Mesenchymal stem cell (in vitro differentiated cells and primary cell): Measurements from ENCODE around the gene DES.

ENCODE experiments used
- DNase-seq: peaks from one replicate; pipeline ENCODE4 v3.0.0-alpha.2; 2013
- H2AFZ ChIP-seq: one replicate; pipeline ENCODE4 v1.6.1; 2013; ENCODE audit warnings: low read depth, mild to moderate bottlenecking, control low read depth, inconsistent platforms, low read length, moderate library complexity
- H2AK5ac ChIP-seq: 2 replicates; pipeline ENCODE4 v1.6.1; 2013; ENCODE audit warnings: low read length, moderate library complexity, mild to moderate bottlenecking, inconsistent platforms; ENCODE audit not compliant: severe bottlenecking
- H2BK120ac ChIP-seq: one replicate; pipeline ENCODE4 v1.6.1; 2013; ENCODE audit warnings: low read depth, mild to moderate bottlenecking, inconsistent platforms, low read length, moderate library complexity
- H2BK12ac ChIP-seq, 2 experiments: one replicate each; pipeline ENCODE4 v1.6.1; 2013; ENCODE audit warnings: inconsistent platforms in 2 of 2, low read length in 2 of 2, mild to moderate bottlenecking in 2 of 2, moderate library complexity in 2 of 2, control low read depth in 1 of 2
- H2BK15ac ChIP-seq: one replicate; pipeline ENCODE4 v1.6.1; 2013; ENCODE audit warnings: mild to moderate bottlenecking, low read depth, inconsistent platforms; ENCODE audit not compliant: poor library complexity, severe bottlenecking
- H2BK5ac ChIP-seq: 2 replicates; pipeline ENCODE4 v1.6.1; 2013; ENCODE audit warnings: low read depth, mild to moderate bottlenecking, low read length, control low read depth, inconsistent platforms; ENCODE audit not compliant: poor library complexity, severe bottlenecking
- H3K14ac ChIP-seq, 2 experiments: one replicate each; pipeline ENCODE4 v1.6.1; 2013; ENCODE audit warnings: inconsistent platforms in 2 of 2, low read length in 2 of 2, control low read depth in 1 of 2, mild to moderate bottlenecking in 1 of 2, moderate library complexity in 1 of 2
- H3K18ac ChIP-seq, 2 experiments: one replicate each; pipeline ENCODE4 v1.6.1; 2013; ENCODE audit warnings: inconsistent platforms in 2 of 2, low read length in 2 of 2, control low read depth in 1 of 2, low read depth in 1 of 2, mild to moderate bottlenecking in 1 of 2
- H3K23ac ChIP-seq, 2 experiments: one replicate each; pipeline ENCODE4 v1.6.1; 2013; ENCODE audit warnings: inconsistent platforms in 2 of 2, low read length in 2 of 2, mild to moderate bottlenecking in 2 of 2, moderate library complexity in 2 of 2, control low read depth in 1 of 2
- H3K27ac ChIP-seq: 2 replicates; pipeline ENCODE4 v1.5.1; 2013; ENCODE audit warnings: mild to moderate bottlenecking, moderate library complexity, low read length, control low read depth, inconsistent platforms; ENCODE audit not compliant: poor library complexity, severe bottlenecking
- H3K27me3 ChIP-seq, 2 experiments: 2 replicates each; pipeline versions ENCODE4 v1.6.1 to v1.7.0; 2013; ENCODE audit warnings: low read length in 2 of 2, mild to moderate bottlenecking in 2 of 2, moderate library complexity in 2 of 2, control low read depth in 1 of 2, inconsistent platforms in 1 of 2; ENCODE audit not compliant: control insufficient read depth in 1 of 2, insufficient read depth in 1 of 2
- H3K36me3 ChIP-seq, 2 experiments: 2 replicates each; pipeline versions ENCODE4 v1.6.1 to v1.7.0; 2013; ENCODE audit warnings: low read length in 2 of 2, control low read depth in 1 of 2, inconsistent platforms in 1 of 2, low read depth in 1 of 2, mild to moderate bottlenecking in 1 of 2; ENCODE audit not compliant: insufficient read depth in 2 of 2, control insufficient read depth in 1 of 2
- H3K4ac ChIP-seq, 2 experiments: one replicate each; pipeline ENCODE4 v1.6.1; 2013; ENCODE audit warnings: inconsistent platforms in 2 of 2, low read length in 2 of 2, mild to moderate bottlenecking in 2 of 2, moderate library complexity in 2 of 2, control low read depth in 1 of 2, low read depth in 1 of 2
- H3K4me1 ChIP-seq: 2 replicates; pipeline ENCODE4 v1.6.1; 2013; ENCODE audit warnings: low read depth, low read length, control low read depth; ENCODE audit not compliant: control insufficient read depth, insufficient read depth
- H3K4me2 ChIP-seq: 2 replicates; pipeline ENCODE4 v1.6.1; 2013; ENCODE audit warnings: low read length, mild to moderate bottlenecking, inconsistent platforms; ENCODE audit not compliant: poor library complexity, severe bottlenecking
- H3K4me3 ChIP-seq, 2 experiments: 2 replicates each; pipeline versions ENCODE4 v1.5.1 to v1.7.0; 2013; ENCODE audit warnings: low read length in 2 of 2, mild to moderate bottlenecking in 2 of 2, control low read depth in 1 of 2, low read depth in 1 of 2; ENCODE audit not compliant: insufficient read depth in 1 of 2
- H3K79me1 ChIP-seq: replicated peaks from 2 replicates; pipeline ENCODE4 v1.6.1; 2013; ENCODE audit warnings: mild to moderate bottlenecking, control low read depth, low read length, inconsistent platforms; ENCODE audit not compliant: poor library complexity, severe bottlenecking
- H3K9ac ChIP-seq: 2 replicates; pipeline ENCODE4 v1.7.0; 2013; ENCODE audit warnings: mild to moderate bottlenecking, low read length, moderate library complexity
- H3K9me3 ChIP-seq: 2 replicates; pipeline ENCODE4 v1.7.0; 2013; ENCODE audit warnings: mild to moderate bottlenecking, low read length; ENCODE audit not compliant: control insufficient read depth
- H4K8ac ChIP-seq: one replicate; pipeline ENCODE4 v1.6.1; 2013; ENCODE audit warnings: inconsistent platforms, mild to moderate bottlenecking, low read length, moderate library complexity
- H4K91ac ChIP-seq: one replicate; pipeline ENCODE4 v1.6.1; 2013; ENCODE audit warnings: mild to moderate bottlenecking, low read length, inconsistent platforms
- WGBS: methylation state at CpG from one replicate; pipeline ENCODE4 v1.1.7; 2013; ENCODE audit warnings: mixed read lengths; 5-methylcytosine and 5-hydroxymethylcytosine counted together

Gene DES

DNA sequence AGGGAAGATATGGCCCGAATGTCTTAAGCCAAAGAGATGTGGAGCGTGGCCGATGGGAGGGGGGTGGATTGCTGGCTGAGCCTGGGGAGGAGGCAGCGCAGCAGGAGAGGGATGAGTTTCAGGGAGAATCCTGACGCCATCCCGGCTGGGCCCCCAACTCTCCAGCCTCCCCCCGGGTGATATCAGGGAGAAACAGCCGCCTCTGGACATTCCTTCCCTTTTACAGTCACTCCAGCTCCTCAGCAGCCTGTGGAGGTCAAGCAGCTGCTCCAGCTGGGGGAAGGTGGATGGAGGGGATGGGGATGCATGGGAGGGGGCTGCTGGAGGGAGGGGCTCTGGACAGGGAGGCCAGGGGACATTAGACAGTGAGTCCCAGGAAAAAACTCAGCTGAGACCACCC is 9.5 kb upstream of the DES start:
- peak overlapping the region; percentile 24 for H3K27ac ChIP-seq
- no peak overlapping the region for H2AFZ ChIP-seq
- H3K9me3 ChIP-seq, result peaks cover 16% of the 10 kb centered on the region
- no peak overlapping the region for H3K18ac ChIP-seq
- H2BK12ac ChIP-seq, result peak overlapping the region in 1 of 2 experiments; percentile 29
- H3K14ac ChIP-seq, result no peak overlapping the region
- peaks cover 28% of the 10 kb centered on the region for H3K4me1 ChIP-seq
- no peak for DNase-seq
- no peak overlapping the region for H4K91ac ChIP-seq
- H2BK120ac ChIP-seq, result no peak overlapping the region
- no peak overlapping the region for H2AK5ac ChIP-seq
- H3K79me1 ChIP-seq, result no peaks in the 10 kb centered on the region
- 100% methylated on average over 3 of the region's 8 CpGs for WGBS
- no peak overlapping the region for H3K4me3 ChIP-seq
- no peak overlapping the region for H2BK5ac ChIP-seq
- H3K4me2 ChIP-seq, result no peak overlapping the region
- no peak overlapping the region for H3K23ac ChIP-seq
- H3K4ac ChIP-seq, result no peak overlapping the region
- H2BK15ac ChIP-seq, result no peak overlapping the region
- no peaks in the 10 kb centered on the region for H3K36me3 ChIP-seq
- no peaks in the 10 kb centered on the region for H3K27me3 ChIP-seq
- no peak overlapping the region for H3K9ac ChIP-seq
- no peak overlapping the region for H4K8ac ChIP-seq

DNA sequence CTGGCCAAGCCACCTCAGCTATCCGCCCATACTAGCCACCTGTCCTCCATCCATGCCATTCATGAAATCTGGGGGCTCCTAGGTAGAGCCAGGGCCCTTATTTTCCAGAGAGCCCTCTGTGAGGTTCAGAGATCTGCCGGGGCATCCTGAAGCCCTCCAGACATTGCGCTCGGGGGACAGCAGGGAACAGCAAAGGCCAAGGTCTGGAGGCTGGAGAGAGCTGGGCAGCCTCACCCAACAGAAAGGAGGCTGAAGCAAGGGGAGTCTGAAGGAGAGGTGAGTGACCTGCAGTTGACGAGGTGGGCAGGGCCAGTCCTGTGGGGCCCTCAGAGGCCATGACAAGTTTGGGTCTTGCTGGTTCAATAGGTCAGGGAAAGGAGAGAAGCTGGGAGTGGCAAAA is 8.6 kb upstream of the DES start:
- Histone ChIP-seq H4K91ac (no peak overlapping the region), H2BK15ac (no peak overlapping the region), H2BK120ac (no peak overlapping the region), H3K4me2 (no peak overlapping the region), H2BK12ac (no peak overlapping the region), H3K9me3 (peaks cover 18% of the 10 kb centered on the region), H3K4ac (no peak overlapping the region), H3K4me3 (no peak overlapping the region), H2AFZ (no peak overlapping the region), H3K79me1 (no peaks in the 10 kb centered on the region), H3K14ac (no peak overlapping the region), H3K4me1 (peaks cover 28% of the 10 kb centered on the region), H3K18ac (no peak overlapping the region), H3K27me3 (no peaks in the 10 kb centered on the region), H3K36me3 (no peaks in the 10 kb centered on the region), H3K9ac (no peak overlapping the region), H2BK5ac (no peak overlapping the region), H3K23ac (no peak overlapping the region), H2AK5ac (peak overlapping the region; percentile 87), H3K27ac (no peak overlapping the region), H4K8ac (no peak overlapping the region)
- WGBS, result 94% methylated on average over 5 of the region's 5 CpGs
- DNase-seq, result no peak

DNA sequence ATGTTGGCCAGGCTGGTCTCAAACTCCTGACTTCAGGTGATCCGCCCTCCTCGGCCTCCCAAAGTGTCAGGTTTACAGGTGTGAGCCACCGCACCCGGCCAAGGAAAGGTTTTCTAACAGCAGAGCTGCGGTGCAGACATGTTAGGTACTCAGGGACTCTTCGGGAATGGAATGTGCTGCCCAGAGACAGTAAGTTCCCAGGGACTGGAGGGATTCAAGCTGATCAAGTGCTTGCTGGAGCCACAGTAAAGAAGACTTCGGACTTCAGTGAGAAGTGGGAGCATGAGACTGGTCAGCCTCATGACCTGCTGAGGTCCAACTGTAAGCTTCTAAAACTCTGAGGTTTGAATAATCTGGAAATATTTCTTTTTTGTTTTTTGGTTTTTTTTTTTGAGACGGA is 7.8 kb upstream of the DES start:
- H3K36me3 ChIP-seq, result no peaks in the 10 kb centered on the region
- no peak for DNase-seq
- H3K4me3 ChIP-seq, result no peak overlapping the region
- peaks cover 18% of the 10 kb centered on the region for H3K9me3 ChIP-seq
- H3K9ac ChIP-seq, result no peak overlapping the region
- no peak overlapping the region for H2BK12ac ChIP-seq
- H3K18ac ChIP-seq, result no peak overlapping the region
- no peak overlapping the region for H2BK5ac ChIP-seq
- H2AK5ac ChIP-seq, result no peak overlapping the region
- H3K79me1 ChIP-seq, result no peaks in the 10 kb centered on the region
- H3K27me3 ChIP-seq, result no peaks in the 10 kb centered on the region
- no peak overlapping the region for H3K4ac ChIP-seq
- no peak overlapping the region for H4K91ac ChIP-seq
- H2BK120ac ChIP-seq, result no peak overlapping the region
- no peak overlapping the region for H4K8ac ChIP-seq
- WGBS, result 92% methylated on average over 8 of the region's 8 CpGs
- no peak overlapping the region for H3K14ac ChIP-seq
- H3K27ac ChIP-seq, result no peak overlapping the region
- H3K4me2 ChIP-seq, result no peak overlapping the region
- no peak overlapping the region for H3K23ac ChIP-seq
- H2BK15ac ChIP-seq, result no peak overlapping the region
- no peak overlapping the region for H2AFZ ChIP-seq
- peaks cover 27% of the 10 kb centered on the region for H3K4me1 ChIP-seq

DNA sequence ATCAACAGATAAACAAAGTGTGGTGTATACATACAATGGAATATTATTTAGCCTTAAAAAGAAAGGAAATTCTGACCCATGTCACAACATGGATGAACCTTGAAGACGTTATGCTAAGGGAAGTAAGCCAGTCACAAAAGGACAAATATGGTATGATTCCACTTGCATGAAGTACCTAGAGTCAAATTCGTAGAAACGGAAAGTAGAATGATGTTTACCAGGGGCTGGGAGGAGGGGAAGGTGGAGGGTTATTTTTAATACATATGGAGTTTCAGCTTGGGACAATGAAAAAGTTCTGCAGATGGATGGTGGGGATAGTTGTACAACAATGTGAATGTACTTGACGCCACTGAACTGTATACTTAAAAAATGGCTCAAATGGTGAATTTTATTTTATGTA is 3.3 kb upstream of the DES start:
- Histone ChIP-seq H2AK5ac (no peak overlapping the region), H4K91ac (no peak overlapping the region), H3K36me3 (no peaks in the 10 kb centered on the region), H3K4me3 (no peak overlapping the region), H3K4ac (no peak overlapping the region), H3K4me2 (no peak overlapping the region), H2BK5ac (no peak overlapping the region), H3K79me1 (no peaks in the 10 kb centered on the region), H2BK15ac (no peak overlapping the region), H3K9me3 (peaks cover 18% of the 10 kb centered on the region), H3K9ac (no peak overlapping the region), H2BK120ac (no peak overlapping the region), H3K23ac (no peak overlapping the region), H3K18ac (no peak overlapping the region), H3K14ac (no peak overlapping the region), H2AFZ (no peak overlapping the region), H2BK12ac (no peak overlapping the region), H3K27ac (no peak overlapping the region), H3K27me3 (peaks cover 9 to 10% of the 10 kb centered on the region in 2 experiments), H3K4me1 (peaks cover 21% of the 10 kb centered on the region), H4K8ac (no peak overlapping the region)
- DNase-seq, result no peak
- WGBS, result 86% methylated on average over 4 of the region's 4 CpGs
